Stimulated activated CD4-positive, alpha-beta T cell treated with anti-CD3 and anti-CD28 coated beads, TNF-alpha, amount 100 ng/mL, for 48 hours (primary cell): ENCODE measurements around the gene TRIM40.
"Not testable (repeated sequence)": the region's sequence is repeated elsewhere in the genome, so short reads cannot be mapped to it uniquely, and the experiment has no call there.

ENCODE experiments used
- DNase-seq, 3 donors: peaks; one replicate each; pipeline ENCODE4 v3.0.0-alpha.2; 2020; ENCODE audit warnings: low read depth in 3 of 3

The TRIM40 gene

GRCh38 chr6:30163918-30164654 lies 28.1 kb downstream of the TRIM40 start:
- DNase-seq = no peak

- DNase-seq = no peak
These were observed 28.8 kb downstream of the TRIM40 start for GRCh38 chr6:30164714-30165113.

- DNase-seq = not testable (repeated sequence)
These were observed 29.3 kb downstream of the TRIM40 start for GRCh38 chr6:30165238-30165637.

GRCh38 chr6:30167101-30167500 lies 31.2 kb downstream of the TRIM40 start:
- DNase-seq = no peak

GRCh38 chr6:30168741-30169140 lies 32.8 kb downstream of the TRIM40 start:
- DNase-seq = no peak

GRCh38 chr6:30169658-30170614 lies 34.0 kb downstream of the TRIM40 start:
- DNase-seq = no peak

GRCh38 chr6:30171677-30172471 lies 35.9 kb downstream of the TRIM40 start:
- no peak for DNase-seq

- no peak for DNase-seq
These were observed 36.7 kb downstream of the TRIM40 start for GRCh38 chr6:30172681-30173080.

- DNase-seq = no peak
These were observed 39.8 kb downstream of the TRIM40 start for GRCh38 chr6:30175765-30176164.

- no peak for DNase-seq
These were observed 42.9 kb downstream of the TRIM40 start for GRCh38 chr6:30178837-30179236.

- DNase-seq = no peak
These were observed 44.2 kb downstream of the TRIM40 start for GRCh38 chr6:30180145-30180544.

GRCh38 chr6:30184417-30185031 lies 48.6 kb downstream of the TRIM40 start:
- DNase-seq = no peak

GRCh38 chr6:30185846-30186484 lies 50.0 kb downstream of the TRIM40 start:
- no peak for DNase-seq

- DNase-seq = no peak
These were observed 52.6 kb downstream of the TRIM40 start for GRCh38 chr6:30188541-30188940.

GRCh38 chr6:30192076-30192475 lies 56.1 kb downstream of the TRIM40 start:
- DNase-seq = no peak

- no peak for DNase-seq
These were observed 59.1 kb downstream of the TRIM40 start for GRCh38 chr6:30194797-30195690.

- DNase-seq = no peak
These were observed 60.0 kb downstream of the TRIM40 start for GRCh38 chr6:30195951-30196350.

GRCh38 chr6:30196376-30196775 lies 60.4 kb downstream of the TRIM40 start:
- DNase-seq = no peak
